Mesothelial cell of epicardium (in vitro differentiated cells): ENCODE data around the gene S100A12. TPM values are rescaled to one million over a fixed set of nuclear protein-coding genes. Genes with fewer than 3 reads are reported as not detected.

Experiments used
- DNase-seq, 2 experiments: peaks; one replicate each; pipeline ENCODE4 v3.0.0; 2021; ENCODE audit warnings: low spot score in 2 of 2; ENCODE audit not compliant: unreplicated experiment in 2 of 2
- H3K27ac Mint-ChIP-seq: 2 replicates; pipeline ENCODE4 v1.8.0; 2021; ENCODE audit warnings: mixed read lengths
- H3K27me3 Mint-ChIP-seq: 2 replicates; pipeline ENCODE4 v1.8.0; 2021; ENCODE audit warnings: low read depth, mixed read lengths
- H3K36me3 Mint-ChIP-seq: 2 replicates; pipeline ENCODE4 v1.8.0; 2021; ENCODE audit warnings: mixed read lengths
- H3K4me1 Mint-ChIP-seq: 2 replicates; pipeline ENCODE4 v1.8.0; 2021; ENCODE audit warnings: mixed read lengths
- H3K4me3 Mint-ChIP-seq: 2 replicates; pipeline ENCODE4 v1.8.0; 2021; ENCODE audit warnings: mild to moderate bottlenecking, moderate library complexity, mixed read lengths
- H3K9me3 Mint-ChIP-seq: 2 replicates; pipeline ENCODE4 v1.8.0; 2021; ENCODE audit warnings: mixed read lengths
- total RNA-seq: library from RNA; stranded (reverse); gene quantifications from 3 replicates; pipeline ENCODE4 v1.2.1, GENCODE V29; 2021
- TF ChIP-seq, protein P1 (sequence below): fragments of 200-600 bp; sonication (generic); IDR thresholded peaks from one replicate; pipeline ENCODE4 v1.5.0; 2021; ENCODE audit warnings: antibody characterized with exemption; ENCODE audit not compliant: unreplicated experiment

The S100A12 gene
- total RNA-seq, 1 donor from 2014 or later = not detected

DNA sequence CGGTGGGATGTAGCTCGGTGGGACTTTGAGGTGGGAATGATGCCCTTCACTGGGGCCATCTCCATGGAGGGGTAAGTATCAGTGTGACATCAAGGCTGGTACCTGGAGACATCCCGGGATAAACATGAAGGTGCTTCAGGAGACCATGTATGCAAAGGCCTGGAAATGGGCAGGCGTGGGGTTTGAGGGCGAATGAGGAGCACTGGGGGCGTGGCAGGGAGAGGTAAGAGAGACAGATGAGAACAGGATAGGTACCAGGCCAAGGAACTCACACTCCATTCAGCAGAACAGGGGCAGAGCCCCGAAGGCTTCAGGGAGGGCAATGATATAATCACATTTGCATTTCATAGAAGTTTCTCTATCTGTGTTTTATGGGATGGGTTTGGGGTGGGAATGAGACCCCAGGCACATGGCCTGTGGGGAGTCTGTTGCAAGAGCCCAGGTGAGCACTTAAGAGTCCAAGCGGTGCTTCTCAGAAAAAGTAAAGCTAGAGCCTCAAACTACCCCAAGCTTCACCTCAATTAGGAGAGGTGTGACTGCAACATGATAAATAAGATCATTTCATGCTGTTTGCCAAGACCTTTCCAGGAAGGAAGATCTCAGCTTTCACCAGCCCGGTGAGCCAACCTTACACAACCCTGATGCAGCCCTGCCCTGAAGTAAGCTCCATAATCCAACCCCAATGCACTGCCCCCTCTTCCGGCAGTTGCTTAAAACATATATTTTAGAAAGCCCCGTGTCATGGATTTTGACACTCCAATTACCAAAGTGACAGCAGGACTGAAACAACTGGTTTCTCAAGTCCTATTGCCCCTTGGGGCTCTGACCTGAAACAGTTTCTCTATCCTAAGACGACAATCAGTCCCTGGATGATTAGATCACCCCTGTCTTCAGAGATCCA is 10.4 kb downstream of the S100A12 start:
- peaks cover 19% of the 10 kb centered on the region for H3K4me1 Mint-ChIP-seq
- no peaks in the 10 kb centered on the region for H3K36me3 Mint-ChIP-seq
- no peak for DNase-seq
- H3K4me3 Mint-ChIP-seq = no peak overlapping the region
- no peak overlapping the region for H3K27ac Mint-ChIP-seq
- no peaks in the 10 kb centered on the region for H3K27me3 Mint-ChIP-seq
- TF ChIP-seq, protein P1, sequence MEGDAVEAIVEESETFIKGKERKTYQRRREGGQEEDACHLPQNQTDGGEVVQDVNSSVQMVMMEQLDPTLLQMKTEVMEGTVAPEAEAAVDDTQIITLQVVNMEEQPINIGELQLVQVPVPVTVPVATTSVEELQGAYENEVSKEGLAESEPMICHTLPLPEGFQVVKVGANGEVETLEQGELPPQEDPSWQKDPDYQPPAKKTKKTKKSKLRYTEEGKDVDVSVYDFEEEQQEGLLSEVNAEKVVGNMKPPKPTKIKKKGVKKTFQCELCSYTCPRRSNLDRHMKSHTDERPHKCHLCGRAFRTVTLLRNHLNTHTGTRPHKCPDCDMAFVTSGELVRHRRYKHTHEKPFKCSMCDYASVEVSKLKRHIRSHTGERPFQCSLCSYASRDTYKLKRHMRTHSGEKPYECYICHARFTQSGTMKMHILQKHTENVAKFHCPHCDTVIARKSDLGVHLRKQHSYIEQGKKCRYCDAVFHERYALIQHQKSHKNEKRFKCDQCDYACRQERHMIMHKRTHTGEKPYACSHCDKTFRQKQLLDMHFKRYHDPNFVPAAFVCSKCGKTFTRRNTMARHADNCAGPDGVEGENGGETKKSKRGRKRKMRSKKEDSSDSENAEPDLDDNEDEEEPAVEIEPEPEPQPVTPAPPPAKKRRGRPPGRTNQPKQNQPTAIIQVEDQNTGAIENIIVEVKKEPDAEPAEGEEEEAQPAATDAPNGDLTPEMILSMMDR = no peak
- no peaks in the 10 kb centered on the region for H3K9me3 Mint-ChIP-seq

DNA sequence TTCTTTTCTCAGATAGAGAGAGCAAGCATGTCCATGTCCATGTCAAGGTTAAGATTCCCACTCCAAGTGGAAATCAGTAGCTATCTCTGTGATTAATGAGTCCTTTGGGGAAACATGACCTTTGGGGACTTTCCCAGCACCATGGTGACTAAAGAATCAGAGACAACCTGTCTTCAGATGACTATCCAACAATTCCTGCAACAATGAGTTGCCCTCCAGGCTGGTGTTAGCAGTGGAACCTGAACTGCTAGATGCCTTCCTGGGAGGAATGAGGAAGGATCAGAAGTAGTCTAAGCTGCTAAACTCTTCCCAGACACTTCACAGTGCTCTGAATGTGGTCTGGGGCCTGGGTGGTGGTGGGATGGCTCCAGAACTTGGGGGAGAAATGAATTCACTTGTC is 11.3 kb downstream of the S100A12 start:
- Mint-ChIP-seq H3K27me3 (no peaks in the 10 kb centered on the region), H3K4me3 (no peak overlapping the region), H3K27ac (no peak overlapping the region), H3K36me3 (no peaks in the 10 kb centered on the region), H3K4me1 (peaks cover 19% of the 10 kb centered on the region), H3K9me3 (no peaks in the 10 kb centered on the region)
- peak in 1 of 2 experiments; percentile 20 for DNase-seq
- TF ChIP-seq, protein P1 = no peak

GRCh38 chr1:153363641-153364040 is 11.8 kb downstream of the S100A12 start:
- peak in 1 of 2 experiments; percentile 9 for DNase-seq
- TF ChIP-seq, protein P1 = no peak
- no peak overlapping the region for H3K27ac Mint-ChIP-seq
- no peaks in the 10 kb centered on the region for H3K27me3 Mint-ChIP-seq
- H3K9me3 Mint-ChIP-seq = no peaks in the 10 kb centered on the region
- no peak overlapping the region for H3K4me3 Mint-ChIP-seq
- peaks cover 19% of the 10 kb centered on the region for H3K4me1 Mint-ChIP-seq
- no peaks in the 10 kb centered on the region for H3K36me3 Mint-ChIP-seq

GRCh38 chr1:153362187-153362775 is 13.1 kb downstream of the S100A12 start:
- DNase-seq = peak in 1 of 2 experiments; percentile 14
- H3K4me3 Mint-ChIP-seq = no peak overlapping the region
- no peaks in the 10 kb centered on the region for H3K36me3 Mint-ChIP-seq
- peaks cover 19% of the 10 kb centered on the region for H3K4me1 Mint-ChIP-seq
- no peaks in the 10 kb centered on the region for H3K9me3 Mint-ChIP-seq
- H3K27ac Mint-ChIP-seq = peak overlapping the region; percentile 14
- TF ChIP-seq, protein P1 = no peak
- H3K27me3 Mint-ChIP-seq = no peaks in the 10 kb centered on the region

GRCh38 chr1:153361480-153362109 is 13.8 kb downstream of the S100A12 start:
- no peaks in the 10 kb centered on the region for H3K27me3 Mint-ChIP-seq
- DNase-seq = no peak
- no peak overlapping the region for H3K27ac Mint-ChIP-seq
- peaks cover 19% of the 10 kb centered on the region for H3K4me1 Mint-ChIP-seq
- TF ChIP-seq, protein P1 = no peak
- no peaks in the 10 kb centered on the region for H3K36me3 Mint-ChIP-seq
- H3K9me3 Mint-ChIP-seq = no peaks in the 10 kb centered on the region
- no peak overlapping the region for H3K4me3 Mint-ChIP-seq
